ENCODE results near the gene APBA2. TPM values are rescaled to one million over a fixed set of nuclear protein-coding genes. Genes with fewer than 3 reads are reported as not detected.

The APBA2 gene
- total and polyA plus RNA-seq, 2 of the 4 experiments (the other 2 are of a cell fraction) = 21.7 to 33.0 TPM

DNA sequence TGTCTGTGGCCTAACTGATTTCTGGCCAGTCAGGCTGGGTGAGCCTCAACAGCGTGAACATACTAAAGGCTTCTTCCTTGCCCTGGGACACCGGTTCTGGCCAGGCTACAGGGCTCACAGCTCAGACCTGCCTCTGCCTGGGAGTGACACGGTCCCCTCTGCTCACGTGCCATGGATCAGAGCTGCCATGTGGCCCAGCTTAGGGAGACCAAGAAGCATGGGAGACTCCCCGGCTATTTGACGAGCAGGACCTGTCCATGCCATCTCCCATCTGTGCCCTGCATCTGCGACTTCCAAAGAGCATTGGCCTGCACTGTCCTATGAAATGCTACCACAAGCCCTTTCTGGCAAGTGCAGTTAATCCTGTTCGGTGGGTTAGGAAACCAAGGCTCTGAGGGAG, 57.4 kb downstream of the APBA2 start:
- Histone ChIP-seq H3K4me2 (ENCODE audit: low read depth, low read length) (no peak overlapping the region), H3K27me3 (ENCODE audit: control insufficient read depth, insufficient read depth, low read length) (no peaks in the 10 kb centered on the region), H3K79me1 (ENCODE audit: low read depth in 1 of 2, low read length in 2 of 2) (peaks cover 15 to 42% of the 10 kb centered on the region in 2 experiments), H4K8ac (ENCODE audit: low read depth in 2 of 2, low read length in 2 of 2) (no peak overlapping the region), H2BK120ac (ENCODE audit: low read depth, low read length) (no peak overlapping the region), H2AK5ac (ENCODE audit: low read depth, low read length) (no peak overlapping the region), H2BK15ac (ENCODE audit: low read depth, low read length) (no peak overlapping the region), H3K4me3 (ENCODE audit: insufficient read depth, low read depth, low read length) (no peak overlapping the region), H4K5ac (ENCODE audit: low read depth, low read length) (no peak overlapping the region), H2BK5ac (ENCODE audit: low read depth, low read length, poor library complexity, severe bottlenecking) (no peak overlapping the region), H3K9ac (ENCODE audit: low read depth, low read length) (no peak overlapping the region), H4K91ac (ENCODE audit: insufficient read depth, low read depth, low read length) (no peak overlapping the region), H3K4me1 (ENCODE audit: control insufficient read depth, insufficient read depth, low read length) (no peaks in the 10 kb centered on the region), H3K18ac (ENCODE audit: low read depth, low read length) (no peak overlapping the region), H3K36me3 (ENCODE audit: control insufficient read depth, insufficient read depth, low read length) (no peaks in the 10 kb centered on the region; the same call in 1 of the 2 replicates), H3K9me3 (ENCODE audit: control insufficient read depth, insufficient read depth, low read length) (no peaks in the 10 kb centered on the region), H4K20me1 (ENCODE audit: insufficient read depth, low read length) (no peaks in the 10 kb centered on the region), H3K23ac (ENCODE audit: low read depth, low read length) (no peak overlapping the region), H3K9me1 (ENCODE audit: insufficient read depth, low read length) (peaks cover 10% of the 10 kb centered on the region; the same call in 1 of the 2 replicates), H3K4ac (ENCODE audit: low read depth, low read length) (no peak overlapping the region), H2AFZ (replicated peaks; ENCODE audit: low read length, poor library complexity) (no peak overlapping the region), H2AK9ac (replicated peaks; ENCODE audit: low read depth, low read length, poor library complexity) (no peak overlapping the region), H3K14ac (replicated peaks; ENCODE audit: low read depth, low read length) (no peak overlapping the region), H2BK20ac (ENCODE audit: low read depth, low read length) (no peak overlapping the region), H3K27ac (ENCODE audit: insufficient read depth, low read length) (no peak overlapping the region), H3K56ac (ENCODE audit: extremely low read depth, insufficient read depth, low read length) (no peak overlapping the region)
- intact Hi-C loops (cut with micrococcal nuclease) = no loop called here
- ChIA-PET CTCF (no interaction called here), POLR2A (ENCODE audit: unreplicated experiment) (no interaction called here)
- dilution Hi-C loops (cut with HindIII; ENCODE audit: low sequenced_read_pairs, unreplicated experiment) = no loop called here
- WGBS, 2 experiments (ENCODE audit: extremely low coverage in 2 of 2, insufficient read length in 1 of 2) = 100% methylated on average over 2 of the region's 8 CpGs; no CpG with 5 or more reads in 1 of the 2 experiments
- ATAC-seq (ENCODE audit: low read depth) (no peak), DNase-seq (no peak)
- BruUV-seq (replicated peaks) = no TSS peak
- TF ChIP-seq BHLHE40 (IDR thresholded peaks at IDR 0.05; ENCODE audit: low read depth, low read length) = no peak
- no peak for TF ChIP-seq CTCF (conservative IDR thresholded peaks at IDR 0.05; ENCODE audit: low read depth, low read length)
- TF ChIP-seq MAFK (IDR thresholded peaks at IDR 0.05; ENCODE audit: low read depth, low read length) = no peak
- no peak for TF ChIP-seq NFE2L2 (IDR thresholded peaks at IDR 0.05; ENCODE audit: low read depth, low read length)
- TF ChIP-seq RFX5 (IDR thresholded peaks at IDR 0.05; ENCODE audit: low read depth, low read length) = no peak
- TF ChIP-seq, protein P1, sequence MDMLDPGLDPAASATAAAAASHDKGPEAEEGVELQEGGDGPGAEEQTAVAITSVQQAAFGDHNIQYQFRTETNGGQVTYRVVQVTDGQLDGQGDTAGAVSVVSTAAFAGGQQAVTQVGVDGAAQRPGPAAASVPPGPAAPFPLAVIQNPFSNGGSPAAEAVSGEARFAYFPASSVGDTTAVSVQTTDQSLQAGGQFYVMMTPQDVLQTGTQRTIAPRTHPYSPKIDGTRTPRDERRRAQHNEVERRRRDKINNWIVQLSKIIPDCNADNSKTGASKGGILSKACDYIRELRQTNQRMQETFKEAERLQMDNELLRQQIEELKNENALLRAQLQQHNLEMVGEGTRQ (IDR thresholded peaks at IDR 0.05; ENCODE audit: low read depth, low read length) = no peak
- no peak for TF ChIP-seq CEBPB (IDR thresholded peaks at IDR 0.05; ENCODE audit: low read depth, low read length)
- TF ChIP-seq CHD1 (IDR thresholded peaks at IDR 0.05; ENCODE audit: low read depth, low read length) = no peak
- TF ChIP-seq MAZ (IDR thresholded peaks at IDR 0.05; ENCODE audit: borderline replicate concordance, low read depth, low read length) = no peak
- TF ChIP-seq SMC3 (IDR thresholded peaks at IDR 0.05; ENCODE audit: low read depth, low read length) = no peak
- TF ChIP-seq RCOR1 (IDR thresholded peaks at IDR 0.05; ENCODE audit: insufficient replicate concordance, low read length) = no peak
- TF ChIP-seq RAD21 (IDR thresholded peaks at IDR 0.05; ENCODE audit: low read length) = no peak
- TF ChIP-seq FOS (IDR thresholded peaks at IDR 0.05; ENCODE audit: low read depth, low read length) = no peak
- no peak for TF ChIP-seq MXI1 (IDR thresholded peaks at IDR 0.05; ENCODE audit: borderline replicate concordance, low read depth, low read length)
- TF ChIP-seq POLR2A (IDR thresholded peaks at IDR 0.05; ENCODE audit: low read depth, low read length) = no peak
- no peak for TF ChIP-seq ELK1 (IDR thresholded peaks at IDR 0.05; ENCODE audit: borderline replicate concordance, low read depth, low read length)
- in situ Hi-C loops (cut with MboI; ENCODE audit: low sequenced_read_pairs) = no loop called here
